Activated T-helper 1 cell treated with anti-CD3 and anti-CD28 coated beads, Interleukin-12 subunit alpha, Interleukin-12 subunit beta, Interleukin-2, Interleukin-4 antibody, amounts not matched to agents 30 ng/mL and 10 ng/mL and 1 ng/mL, durations not matched to agents 14 hours and 24 hours and 36 hours (primary cell): ENCODE data around the gene RCE1. TPM values are rescaled to one million over a fixed set of nuclear protein-coding genes. Genes with fewer than 3 reads are reported as not detected.
"Not testable (repeated sequence)": the region's sequence is repeated elsewhere in the genome, so short reads cannot be mapped to it uniquely, and the experiment has no call there.

ENCODE experiments used
- DNase-seq: peaks from one replicate; pipeline ENCODE4 v3.0.0; 2021; ENCODE audit warnings: low spot score
- H3K27ac Mint-ChIP-seq: one replicate; pipeline ENCODE4 v1.8.0; 2021; ENCODE audit warnings: mild to moderate bottlenecking, mixed read lengths
- H3K27me3 Mint-ChIP-seq: one replicate; pipeline ENCODE4 v1.8.0; 2022; ENCODE audit warnings: mild to moderate bottlenecking, moderate library complexity, mixed read lengths; ENCODE audit not compliant: insufficient read depth
- H3K36me3 Mint-ChIP-seq: one replicate; pipeline ENCODE4 v1.8.0; 2021; ENCODE audit warnings: low read depth, mixed read lengths
- H3K4me1 Mint-ChIP-seq: one replicate; pipeline ENCODE4 v1.8.0; 2021; ENCODE audit warnings: low read depth, mixed read lengths
- H3K4me3 Mint-ChIP-seq: one replicate; pipeline ENCODE4 v1.8.0; 2021; ENCODE audit warnings: mild to moderate bottlenecking, moderate library complexity, mixed read lengths
- H3K9me3 Mint-ChIP-seq: one replicate; pipeline ENCODE4 v1.8.0; 2021; ENCODE audit warnings: mixed read lengths
- intact Hi-C: fragments of 100-400 bp; cut with micrococcal nuclease; formaldehyde crosslinking; loops from one replicate; pipeline ENCODE4 v1.15.1; 2024
- total RNA-seq: library from RNA; stranded (reverse); gene quantifications from 2 replicates; pipeline ENCODE4 v1.2.3, GENCODE V29; 2022

RCE1 gene, protein sequence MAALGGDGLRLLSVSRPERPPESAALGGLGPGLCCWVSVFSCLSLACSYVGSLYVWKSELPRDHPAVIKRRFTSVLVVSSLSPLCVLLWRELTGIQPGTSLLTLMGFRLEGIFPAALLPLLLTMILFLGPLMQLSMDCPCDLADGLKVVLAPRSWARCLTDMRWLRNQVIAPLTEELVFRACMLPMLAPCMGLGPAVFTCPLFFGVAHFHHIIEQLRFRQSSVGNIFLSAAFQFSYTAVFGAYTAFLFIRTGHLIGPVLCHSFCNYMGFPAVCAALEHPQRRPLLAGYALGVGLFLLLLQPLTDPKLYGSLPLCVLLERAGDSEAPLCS
- total RNA-seq = 30.9 and 34.4 TPM in 2 replicates

DNA sequence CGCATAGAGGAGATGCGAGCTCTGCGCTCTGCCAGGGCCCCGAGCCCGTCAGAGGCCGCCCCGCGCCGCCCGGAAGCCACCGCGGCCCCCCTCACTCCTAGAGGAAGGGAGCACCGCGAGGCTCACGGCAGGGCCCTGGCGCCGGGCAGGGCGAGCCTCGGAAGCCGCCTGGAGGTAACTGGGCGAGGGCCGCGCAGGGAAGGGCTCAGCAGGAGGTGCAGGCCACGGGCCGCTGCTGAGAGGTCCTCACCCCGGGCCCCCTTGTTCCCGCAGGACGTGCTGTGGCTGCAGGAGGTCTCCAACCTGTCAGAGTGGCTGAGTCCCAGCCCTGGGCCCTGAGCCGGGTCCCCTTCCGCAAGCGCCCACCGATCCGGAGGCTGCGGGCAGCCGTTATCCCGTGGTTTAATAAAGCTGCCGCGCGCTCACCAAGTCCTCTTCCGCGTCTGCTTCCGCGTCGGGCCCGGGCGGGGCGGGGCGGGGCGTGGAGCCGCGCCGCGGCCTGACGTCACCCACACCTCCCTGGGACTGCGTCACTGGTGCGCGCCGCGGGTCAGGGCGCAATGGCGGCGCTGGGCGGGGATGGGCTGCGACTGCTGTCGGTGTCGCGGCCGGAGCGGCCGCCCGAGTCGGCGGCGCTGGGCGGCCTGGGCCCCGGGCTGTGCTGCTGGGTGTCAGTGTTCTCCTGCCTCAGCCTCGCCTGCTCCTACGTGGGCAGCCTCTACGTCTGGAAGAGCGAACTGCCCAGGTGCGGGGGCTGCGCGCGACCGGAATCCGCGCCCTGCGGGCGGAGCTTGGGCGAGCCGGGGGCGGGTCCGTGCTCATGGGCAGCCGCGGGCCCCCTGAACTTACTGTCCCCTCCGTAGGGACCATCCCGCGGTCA is at the start of gene RCE1:
RCE1 (plus strand) TSS at position 546 of the 880 bp plus-strand sequence; CDS start at position 561, 15 bp downstream.
- DNase-seq = peak; percentile 90
- Mint-ChIP-seq H3K9me3 (no peaks in the 10 kb centered on the region), H3K4me1 (peaks cover 32% of the 10 kb centered on the region), H3K36me3 (peaks cover 21% of the 10 kb centered on the region), H3K27me3 (no peaks in the 10 kb centered on the region), H3K27ac (peak within 1 kb of the TSS; percentile 96), H3K4me3 (peak within 1 kb of the TSS; percentile 90)
- intact Hi-C loops = loop anchor here (1.0 to 10.0 kb wide), 11 partner anchors 13 to 494 kb away; partner anchors contain the start of genes CCDC87, CCS, DPP3 and PC

DNA sequence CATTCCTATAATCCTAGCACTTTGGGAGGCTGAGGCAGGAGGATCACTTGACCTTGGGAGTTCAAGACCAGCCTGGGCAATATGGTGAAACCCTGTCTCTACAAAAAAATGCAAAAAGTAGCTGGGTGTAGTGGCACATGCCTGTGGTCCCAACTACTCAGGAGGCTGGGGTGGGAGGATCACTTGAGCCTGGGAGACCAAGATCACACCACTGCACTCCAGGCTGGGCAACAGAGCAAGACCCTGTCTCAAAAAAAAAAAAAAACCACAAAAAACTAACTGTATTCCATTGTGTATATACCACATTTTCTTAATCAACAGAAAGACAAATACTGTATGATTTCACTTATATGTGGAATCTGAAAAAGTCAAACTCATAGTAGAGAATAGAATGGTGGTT is 43.4 kb upstream of the RCE1 start:
- H3K27ac Mint-ChIP-seq, intact Hi-C loops: not testable (repeated sequence)

DNA sequence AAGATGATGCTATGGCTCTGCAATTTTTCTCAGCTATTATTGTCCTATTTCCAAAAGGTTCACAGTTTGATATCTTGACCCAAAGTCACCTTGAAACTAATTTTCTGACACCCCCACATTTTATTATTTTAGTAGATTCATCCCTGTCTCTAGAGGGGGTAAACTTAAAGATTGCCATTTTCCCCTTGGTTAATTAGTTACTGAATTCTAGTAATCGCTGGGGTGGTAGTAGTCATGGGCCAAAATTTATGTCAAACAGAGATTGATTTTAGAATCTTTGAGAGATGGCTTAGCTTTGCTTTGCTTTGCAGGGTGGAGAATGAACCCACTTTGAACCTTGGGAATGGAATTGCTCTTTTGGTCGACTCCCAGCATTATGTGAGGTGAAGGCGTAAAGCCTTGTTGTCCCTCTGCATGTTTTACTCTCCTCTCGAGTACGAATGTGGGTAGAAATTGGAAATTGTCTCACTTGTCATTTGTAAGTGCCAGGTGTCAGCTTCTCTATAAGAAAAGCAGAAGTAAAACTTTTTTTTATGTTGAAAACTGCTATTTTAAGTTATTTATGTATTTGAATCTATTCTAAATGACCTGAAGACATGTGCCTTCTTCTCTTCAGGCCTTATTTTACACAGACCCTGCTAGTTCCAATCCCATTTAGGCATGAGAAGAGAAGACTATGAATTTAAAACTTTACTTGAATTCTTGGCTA is 42.4 kb upstream of the RCE1 start:
- Mint-ChIP-seq H3K27me3 (no peaks in the 10 kb centered on the region), H3K4me1 (no peaks in the 10 kb centered on the region), H3K4me3 (no peak overlapping the region), H3K36me3 (no peaks in the 10 kb centered on the region), H3K27ac (no peak overlapping the region), H3K9me3 (no peaks in the 10 kb centered on the region)
- DNase-seq = no peak
- intact Hi-C loops = no loop called here

More for the DNA sequence above, 43.4 kb upstream of the RCE1 start:
- not testable (repeated sequence) for H3K9me3 Mint-ChIP-seq, DNase-seq, H3K4me1 Mint-ChIP-seq, H3K36me3 Mint-ChIP-seq, H3K4me3 Mint-ChIP-seq, H3K27me3 Mint-ChIP-seq

DNA sequence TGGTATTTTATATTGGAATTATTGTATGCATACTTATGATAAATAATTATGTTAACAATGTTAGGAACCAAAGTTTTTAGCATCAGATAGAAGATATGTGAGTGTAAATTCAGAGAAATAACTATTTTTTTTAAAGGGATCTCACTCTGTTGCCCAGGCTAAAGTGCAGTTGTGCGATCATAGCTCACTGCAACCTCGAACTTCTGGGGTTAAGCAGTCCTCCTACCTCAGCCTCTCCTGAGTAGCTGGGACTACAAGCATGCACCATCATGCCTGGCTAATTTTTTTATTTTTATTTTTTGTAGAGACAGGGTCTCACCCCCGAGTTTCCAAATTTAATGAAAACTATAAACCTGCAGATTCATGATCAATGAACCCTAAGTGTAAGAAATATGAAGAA is 33.6 kb upstream of the RCE1 start:
- H3K27me3 Mint-ChIP-seq = no peaks in the 10 kb centered on the region
- no peaks in the 10 kb centered on the region for H3K4me1 Mint-ChIP-seq
- DNase-seq = no peak
- H3K9me3 Mint-ChIP-seq = no peaks in the 10 kb centered on the region
- H3K36me3 Mint-ChIP-seq = no peaks in the 10 kb centered on the region
- H3K27ac Mint-ChIP-seq = no peak overlapping the region
- H3K4me3 Mint-ChIP-seq = no peak overlapping the region
- intact Hi-C loops = no loop called here

DNA sequence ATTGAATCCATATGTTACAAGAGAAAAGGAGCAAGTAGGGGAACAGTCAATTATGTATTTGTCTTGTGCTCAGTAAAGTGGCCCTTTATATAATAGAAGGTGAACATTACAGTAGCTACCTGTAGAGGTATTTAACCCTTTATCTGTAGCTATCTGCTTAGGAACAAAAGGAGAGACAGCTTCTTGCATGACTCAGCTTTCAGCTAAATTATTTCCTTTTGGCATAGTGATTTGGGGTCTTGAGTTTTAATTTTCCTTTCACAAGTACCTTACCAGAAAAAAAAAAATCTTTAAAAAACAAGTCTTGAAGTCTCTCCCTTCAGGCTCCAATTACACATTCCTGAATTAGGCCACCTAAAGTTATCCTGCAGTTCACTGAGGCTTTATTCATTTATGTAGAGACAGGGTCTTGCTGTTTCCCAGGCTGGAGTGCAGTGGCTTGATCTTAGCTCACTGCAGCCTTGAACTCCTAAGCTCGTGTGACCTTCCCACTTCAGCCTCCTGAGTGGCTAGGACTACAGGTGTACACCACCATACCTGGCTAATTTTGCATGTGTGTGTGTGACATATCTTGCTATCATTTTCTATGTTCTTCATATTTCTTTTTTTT is 32.6 kb upstream of the RCE1 start:
- no peak overlapping the region for H3K4me3 Mint-ChIP-seq

DNA sequence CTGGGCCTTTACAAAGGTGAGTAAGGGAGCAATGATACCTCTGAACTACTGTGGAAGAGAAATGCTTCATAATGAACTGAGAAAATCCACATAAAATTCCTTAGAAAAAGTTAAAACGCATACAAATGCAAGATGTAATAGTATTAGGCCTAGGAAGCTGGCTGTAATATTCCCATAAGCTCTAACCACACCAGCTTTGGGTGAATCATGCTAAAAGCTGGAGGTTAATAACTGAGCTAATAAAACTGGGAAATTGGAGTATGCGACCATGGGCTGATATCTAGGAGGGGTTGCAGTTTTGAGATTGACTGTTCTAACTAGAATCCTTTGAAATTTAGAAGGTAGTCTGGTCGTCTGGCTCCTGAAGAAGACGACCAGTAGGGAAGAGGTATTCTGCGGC is 28.6 kb upstream of the RCE1 start:
- no peak for DNase-seq
- no peaks in the 10 kb centered on the region for H3K4me1 Mint-ChIP-seq
- intact Hi-C loops = no loop called here
- no peaks in the 10 kb centered on the region for H3K36me3 Mint-ChIP-seq
- no peak overlapping the region for H3K4me3 Mint-ChIP-seq
- H3K27ac Mint-ChIP-seq = no peak overlapping the region
- H3K27me3 Mint-ChIP-seq = no peaks in the 10 kb centered on the region
- no peaks in the 10 kb centered on the region for H3K9me3 Mint-ChIP-seq

More for the DNA sequence above, 32.6 kb upstream of the RCE1 start:
- Mint-ChIP-seq H3K9me3 (no peaks in the 10 kb centered on the region), H3K27me3 (no peaks in the 10 kb centered on the region), H3K4me1 (no peaks in the 10 kb centered on the region), H3K27ac (no peak overlapping the region), H3K36me3 (no peaks in the 10 kb centered on the region)
- intact Hi-C loops = no loop called here
- DNase-seq = no peak

DNA sequence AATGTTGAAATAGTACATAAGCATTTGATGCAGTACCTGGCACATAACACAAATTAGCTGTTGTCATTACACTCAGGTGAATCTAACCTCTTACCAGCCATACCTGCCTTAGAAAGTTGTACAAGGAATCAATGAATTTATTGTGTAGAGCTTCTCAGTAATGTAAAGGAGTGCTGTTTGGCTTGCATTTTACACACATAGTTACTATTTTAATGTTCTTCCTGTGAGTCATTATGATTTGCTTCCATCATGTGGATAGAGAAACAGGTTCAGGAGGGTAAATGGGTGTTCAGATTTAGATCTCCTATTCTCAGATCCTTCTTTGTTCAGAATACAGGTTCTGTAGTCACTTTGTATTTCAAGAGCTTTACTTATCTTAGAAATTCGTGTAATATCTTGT is 27.6 kb upstream of the RCE1 start:
- no peak overlapping the region for H3K27ac Mint-ChIP-seq

DNA sequence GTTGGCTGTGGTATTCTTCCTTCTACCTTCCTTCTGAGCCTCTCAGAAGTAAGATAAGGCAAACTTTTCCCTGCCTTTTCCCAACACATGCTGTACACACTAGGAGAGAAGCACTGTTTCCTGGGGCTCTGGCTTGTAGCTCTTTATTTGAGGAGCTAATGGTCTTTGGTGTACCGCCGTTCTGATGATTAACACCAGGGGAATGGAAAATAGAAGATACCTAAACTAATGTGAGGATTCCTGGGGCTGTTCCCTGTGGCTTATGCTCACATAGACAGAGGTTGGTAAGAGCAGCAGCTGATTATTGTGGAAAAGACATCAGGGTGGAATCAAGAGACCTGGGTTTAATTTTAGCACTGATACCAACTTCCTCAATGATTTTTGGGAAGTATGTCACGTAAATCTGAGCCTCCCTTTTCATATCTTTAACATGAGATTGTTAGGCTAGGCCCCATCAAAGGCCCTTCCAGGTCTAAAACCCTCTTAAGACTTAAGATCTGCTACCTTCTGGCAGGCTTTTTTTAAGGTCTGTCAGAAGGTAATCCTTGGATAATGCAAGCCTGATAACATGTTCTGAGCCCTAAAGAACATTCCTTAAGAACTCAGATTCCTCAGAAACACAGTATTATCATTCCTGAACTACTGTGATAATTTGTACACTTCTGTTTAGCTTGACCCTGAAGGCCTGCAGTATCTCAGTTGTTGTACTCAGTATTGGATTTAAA is 24.8 kb upstream of the RCE1 start:
- Mint-ChIP-seq H3K4me1 (no peaks in the 10 kb centered on the region), H3K9me3 (no peaks in the 10 kb centered on the region), H3K27me3 (no peaks in the 10 kb centered on the region), H3K36me3 (no peaks in the 10 kb centered on the region), H3K4me3 (no peak overlapping the region), H3K27ac (no peak overlapping the region)
- intact Hi-C loops = no loop called here
- DNase-seq = no peak

More for the DNA sequence above, 27.6 kb upstream of the RCE1 start:
- no peak for DNase-seq
- Mint-ChIP-seq H3K27me3 (no peaks in the 10 kb centered on the region), H3K4me1 (no peaks in the 10 kb centered on the region), H3K9me3 (no peaks in the 10 kb centered on the region), H3K36me3 (no peaks in the 10 kb centered on the region), H3K4me3 (no peak overlapping the region)
- intact Hi-C loops = no loop called here

DNA sequence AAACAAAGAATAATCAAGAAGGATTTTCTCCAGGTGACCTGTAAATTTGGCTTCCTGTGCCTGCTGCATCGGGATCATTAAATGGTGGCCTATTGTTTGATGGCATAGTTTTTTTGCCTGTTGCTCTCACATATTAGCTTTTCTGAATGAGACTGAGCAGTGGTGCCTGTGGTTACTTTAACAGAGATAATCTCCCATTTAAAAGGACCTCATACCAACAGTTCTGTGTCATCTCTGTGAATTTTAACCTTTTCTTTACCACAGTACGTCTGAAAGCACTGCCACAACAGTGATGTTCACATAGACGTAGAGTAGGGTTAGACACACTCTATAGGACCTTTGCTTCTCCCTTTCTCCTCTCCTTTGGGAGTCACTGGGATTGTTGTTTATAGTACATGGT is 22.9 kb upstream of the RCE1 start:
- intact Hi-C loops = no loop called here
- no peaks in the 10 kb centered on the region for H3K36me3 Mint-ChIP-seq
- no peak overlapping the region for H3K4me3 Mint-ChIP-seq
- no peaks in the 10 kb centered on the region for H3K4me1 Mint-ChIP-seq
- no peak for DNase-seq
- H3K27me3 Mint-ChIP-seq = no peaks in the 10 kb centered on the region
- H3K9me3 Mint-ChIP-seq = no peaks in the 10 kb centered on the region
- H3K27ac Mint-ChIP-seq = no peak overlapping the region

DNA sequence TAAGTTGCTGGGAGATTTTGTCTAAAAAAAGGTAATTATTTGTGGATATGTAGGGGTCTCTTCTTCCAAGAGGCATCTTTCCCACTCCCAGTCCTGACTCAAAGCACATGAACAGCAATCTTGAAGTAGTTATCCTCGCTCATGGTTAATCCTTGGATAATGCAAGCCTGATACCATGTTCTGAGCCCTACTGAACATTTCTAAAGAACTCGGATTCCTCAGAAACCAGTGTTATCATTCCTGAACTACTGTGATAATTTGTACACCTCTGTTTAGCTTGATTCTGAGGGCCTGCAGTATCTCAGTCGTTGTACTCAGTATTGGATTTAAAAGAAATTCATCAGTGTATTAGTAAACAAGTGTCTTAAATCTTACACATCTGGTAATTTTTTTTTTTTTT is 22.3 kb upstream of the RCE1 start:
- H3K27ac Mint-ChIP-seq = no peak overlapping the region
- no peaks in the 10 kb centered on the region for H3K4me1 Mint-ChIP-seq
- intact Hi-C loops = no loop called here
- H3K9me3 Mint-ChIP-seq = no peaks in the 10 kb centered on the region
- H3K36me3 Mint-ChIP-seq = no peaks in the 10 kb centered on the region
- no peaks in the 10 kb centered on the region for H3K27me3 Mint-ChIP-seq
- DNase-seq = no peak
- H3K4me3 Mint-ChIP-seq = no peak overlapping the region

DNA sequence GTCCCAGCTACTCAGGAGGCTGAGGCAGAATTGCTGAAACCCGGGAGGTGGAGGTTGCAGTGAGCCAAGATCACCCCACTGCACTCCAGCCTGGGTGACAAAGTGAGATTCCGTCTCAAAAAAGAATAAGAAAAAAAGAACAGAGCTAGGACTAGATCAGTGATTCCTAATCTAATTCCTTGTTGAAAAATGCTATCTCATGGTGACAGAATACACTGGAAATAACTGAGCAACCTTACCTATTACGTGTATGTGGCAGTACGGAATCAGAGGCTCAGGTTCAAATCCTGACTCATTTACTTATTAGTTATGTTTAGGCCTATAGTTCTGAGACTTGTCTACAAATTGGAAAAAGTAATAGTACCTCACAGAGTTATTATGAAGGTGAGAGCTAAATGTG is 19.5 kb upstream of the RCE1 start:
- DNase-seq = no peak
- Mint-ChIP-seq H3K4me1 (no peaks in the 10 kb centered on the region), H3K4me3 (no peak overlapping the region), H3K36me3 (no peaks in the 10 kb centered on the region), H3K27ac (no peak overlapping the region), H3K9me3 (no peaks in the 10 kb centered on the region), H3K27me3 (no peaks in the 10 kb centered on the region)
- intact Hi-C loops = no loop called here

DNA sequence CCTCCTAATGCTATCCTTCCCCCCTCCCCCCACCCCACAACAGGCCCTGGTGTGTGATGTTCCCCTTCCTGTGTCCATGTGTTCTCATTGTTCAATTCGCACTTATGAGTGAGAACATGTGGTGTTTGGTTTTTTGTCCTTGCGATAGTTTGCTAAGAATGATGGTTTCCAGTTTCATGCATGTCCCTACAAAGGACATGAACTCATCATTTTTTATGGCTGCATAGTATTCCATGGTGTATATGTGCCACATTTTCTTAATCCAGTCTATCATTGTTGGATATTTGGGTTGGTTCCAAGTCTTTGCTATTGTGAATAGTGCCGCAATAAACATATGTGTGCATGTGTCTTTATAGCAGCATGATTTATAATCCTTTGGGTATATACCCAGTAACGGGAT is 18.7 kb upstream of the RCE1 start:
- H3K4me3 Mint-ChIP-seq, H3K9me3 Mint-ChIP-seq, H3K27me3 Mint-ChIP-seq, H3K36me3 Mint-ChIP-seq, DNase-seq, H3K27ac Mint-ChIP-seq, intact Hi-C loops, H3K4me1 Mint-ChIP-seq: not testable (repeated sequence)
